OCI-LY7 (cell line): ENCODE data around the gene PCNX2.

ENCODE experiments used
- EZH2phosphoT487 ChIP-seq: fragments of 200-600 bp; sonication (generic); IDR thresholded peaks from 2 replicates; pipeline ENCODE4 v1.6.1; 2018; ENCODE audit warnings: low read depth, borderline replicate concordance, mild to moderate bottlenecking, mixed run types, antibody characterized with exemption, low read length, moderate library complexity, mixed read lengths
- TF ChIP-seq, protein P1 (sequence below): fragments of 200-600 bp; sonication (generic); conservative IDR thresholded peaks from 2 replicates; pipeline ENCODE4 v1.5.1; 2014; ENCODE audit warnings: mild to moderate bottlenecking, antibody characterized with exemption, low read length, moderate library complexity, mixed read lengths

DNA sequence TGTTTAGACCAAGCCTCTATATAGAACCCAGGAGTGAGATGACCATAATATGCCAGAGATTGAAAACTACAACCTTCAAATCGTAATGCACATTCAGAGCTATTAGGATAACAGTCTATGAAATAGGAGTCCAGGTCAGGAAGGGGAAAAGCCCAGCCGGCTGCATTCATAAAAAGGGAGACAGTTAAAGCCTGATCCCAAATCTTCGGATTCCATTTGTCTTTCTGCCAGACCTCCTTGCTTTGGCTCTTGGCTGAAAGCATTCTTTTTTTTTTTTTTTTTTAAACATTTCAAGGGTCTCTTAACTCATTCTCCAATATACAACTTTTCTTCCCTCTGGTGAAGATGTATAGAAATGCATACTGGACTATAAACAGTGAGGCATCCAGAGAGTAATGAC is 264.0 kb downstream of the PCNX2 start:
- TF ChIP-seq, protein P1, sequence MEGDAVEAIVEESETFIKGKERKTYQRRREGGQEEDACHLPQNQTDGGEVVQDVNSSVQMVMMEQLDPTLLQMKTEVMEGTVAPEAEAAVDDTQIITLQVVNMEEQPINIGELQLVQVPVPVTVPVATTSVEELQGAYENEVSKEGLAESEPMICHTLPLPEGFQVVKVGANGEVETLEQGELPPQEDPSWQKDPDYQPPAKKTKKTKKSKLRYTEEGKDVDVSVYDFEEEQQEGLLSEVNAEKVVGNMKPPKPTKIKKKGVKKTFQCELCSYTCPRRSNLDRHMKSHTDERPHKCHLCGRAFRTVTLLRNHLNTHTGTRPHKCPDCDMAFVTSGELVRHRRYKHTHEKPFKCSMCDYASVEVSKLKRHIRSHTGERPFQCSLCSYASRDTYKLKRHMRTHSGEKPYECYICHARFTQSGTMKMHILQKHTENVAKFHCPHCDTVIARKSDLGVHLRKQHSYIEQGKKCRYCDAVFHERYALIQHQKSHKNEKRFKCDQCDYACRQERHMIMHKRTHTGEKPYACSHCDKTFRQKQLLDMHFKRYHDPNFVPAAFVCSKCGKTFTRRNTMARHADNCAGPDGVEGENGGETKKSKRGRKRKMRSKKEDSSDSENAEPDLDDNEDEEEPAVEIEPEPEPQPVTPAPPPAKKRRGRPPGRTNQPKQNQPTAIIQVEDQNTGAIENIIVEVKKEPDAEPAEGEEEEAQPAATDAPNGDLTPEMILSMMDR: no peak
- TF ChIP-seq EZH2phosphoT487: no peak
